GM23338 (cell line): ENCODE measurements around the gene TMCC1. TPM values are rescaled to one million over a fixed set of nuclear protein-coding genes. Genes with fewer than 3 reads are reported as not detected.
A peak's percentile ranks its signal among the peaks of the same experiment; 100 is the strongest.

Source experiments
- ATAC-seq: fragments of 200-7000 bp; cut with Tn5 transposase; 3 replicates; pipeline ENCODE4 v1.9.1; 2020
- DNase-seq: peaks from one replicate; pipeline ENCODE4 v3.0.0-alpha.2; 2015; ENCODE audit warnings: low spot score
- H2AFZ ChIP-seq: fragments of 200-600 bp; sonication (generic); 2 replicates; pipeline ENCODE4 v1.8.0; 2016; ENCODE audit warnings: antibody characterized with exemption, mild to moderate bottlenecking, moderate library complexity
- H3F3A ChIP-seq: fragments of 200-600 bp; sonication (generic); replicated peaks from 2 replicates; pipeline ENCODE4 v1.8.0; 2017; ENCODE audit warnings: antibody characterized with exemption, mixed run types, low read depth
- H3K27ac ChIP-seq: fragments of 200-600 bp; sonication (generic); 2 replicates; pipeline ENCODE4 v1.6.1; 2016; ENCODE audit warnings: low read depth
- H3K27me3 ChIP-seq: fragments of 200-600 bp; sonication (generic); 2 replicates; pipeline ENCODE4 v1.8.0; 2016; ENCODE audit warnings: mild to moderate bottlenecking, mixed run types, moderate library complexity; ENCODE audit not compliant: insufficient read depth
- H3K36me3 ChIP-seq: fragments of 200-600 bp; sonication (generic); 2 replicates; pipeline ENCODE4 v1.8.0; 2016; ENCODE audit warnings: mild to moderate bottlenecking; ENCODE audit not compliant: insufficient read depth
- H3K4me1 ChIP-seq: fragments of 200-600 bp; sonication (generic); 2 replicates; pipeline ENCODE4 v1.8.0; 2016; ENCODE audit warnings: mild to moderate bottlenecking, moderate library complexity; ENCODE audit not compliant: insufficient read depth
- H3K4me2 ChIP-seq: fragments of 200-600 bp; sonication (generic); 2 replicates; pipeline ENCODE4 v1.7.1; 2017; ENCODE audit warnings: mixed run types
- H3K4me3 ChIP-seq: fragments of 200-600 bp; sonication (generic); 2 replicates; pipeline ENCODE4 v1.6.1; 2016; ENCODE audit warnings: mixed run types
- H3K79me2 ChIP-seq: fragments of 200-600 bp; sonication (generic); replicated peaks from 2 replicates; pipeline ENCODE4 v1.8.0; 2017; ENCODE audit warnings: mild to moderate bottlenecking; ENCODE audit not compliant: insufficient read depth
- H3K9me2 ChIP-seq: fragments of 200-600 bp; sonication (generic); 2 replicates; pipeline ENCODE4 v1.8.0; 2017; ENCODE audit not compliant: insufficient read depth
- H4K20me1 ChIP-seq: fragments of 200-600 bp; sonication (generic); replicated peaks from 2 replicates; pipeline ENCODE4 v1.8.0; 2017; ENCODE audit warnings: mild to moderate bottlenecking; ENCODE audit not compliant: insufficient read depth
- H3K27ac Mint-ChIP-seq: 2 replicates; pipeline ENCODE4 v1.8.0; 2020; ENCODE audit warnings: inconsistent platforms, mild to moderate bottlenecking, moderate library complexity, mixed read lengths
- H3K27me3 Mint-ChIP-seq: 3 replicates; pipeline ENCODE4 v1.8.0; 2022; ENCODE audit warnings: low read depth, mild to moderate bottlenecking, moderate library complexity, mixed read lengths, inconsistent platforms; ENCODE audit not compliant: insufficient read depth, poor library complexity
- H3K36me3 Mint-ChIP-seq: 3 replicates; pipeline ENCODE4 v1.8.0; 2021; ENCODE audit warnings: low read depth, mild to moderate bottlenecking, inconsistent platforms, moderate library complexity, mixed read lengths
- H3K4me1 Mint-ChIP-seq: 3 replicates; pipeline ENCODE4 v1.8.0; 2020; ENCODE audit warnings: mild to moderate bottlenecking, inconsistent platforms, mixed read lengths
- H3K4me3 Mint-ChIP-seq: 3 replicates; pipeline ENCODE4 v1.8.0; 2021; ENCODE audit warnings: moderate library complexity, mild to moderate bottlenecking, inconsistent platforms, mixed read lengths
- H3K9me3 Mint-ChIP-seq: 3 replicates; pipeline ENCODE4 v1.8.0; 2020; ENCODE audit warnings: moderate library complexity, mild to moderate bottlenecking, inconsistent platforms, mixed read lengths
- CREB1 ChIP-seq: fragments of 250-450 bp; sonication (Bioruptor Pico); IDR thresholded peaks from 2 replicates; pipeline ENCODE4 v1.5.0; 2020; ENCODE audit warnings: low read depth, mild to moderate bottlenecking, moderate library complexity
- CTCF ChIP-seq, 2 experiments: fragments of 200-600 bp in 1 of 2; sonication (generic) in 1 of 2; conservative IDR thresholded peaks; 2 replicates each; pipeline versions ENCODE4 v1.5.1 to v1.6.1; 2016 to 2017; ENCODE audit warnings: antibody characterized with exemption in 2 of 2, low read depth in 2 of 2, mild to moderate bottlenecking in 2 of 2, moderate library complexity in 1 of 2
- ETS1 ChIP-seq: IDR thresholded peaks from 2 replicates; pipeline ENCODE4 v1.6.1; 2016; ENCODE audit warnings: antibody characterized with exemption
- EZH2phosphoT487 ChIP-seq: fragments of 200-600 bp; sonication (generic); IDR thresholded peaks from one replicate; pipeline ENCODE4 v1.8.1; 2018; ENCODE audit warnings: antibody characterized with exemption; ENCODE audit not compliant: unreplicated experiment
- JUNB ChIP-seq: IDR thresholded peaks from one replicate; pipeline ENCODE4 v1.6.1; 2016; ENCODE audit warnings: antibody characterized with exemption; ENCODE audit not compliant: unreplicated experiment
- NANOG ChIP-seq: IDR thresholded peaks from 2 replicates; pipeline ENCODE4 v1.6.1; 2016; ENCODE audit warnings: antibody characterized with exemption, borderline replicate concordance
- POLR2AphosphoS5 ChIP-seq: IDR thresholded peaks from 2 replicates; pipeline ENCODE4 v1.6.1; 2016; ENCODE audit warnings: antibody characterized with exemption, low read depth
- REST ChIP-seq: IDR thresholded peaks from one replicate; pipeline ENCODE4 v1.6.1; 2018; ENCODE audit warnings: antibody characterized with exemption; ENCODE audit not compliant: unreplicated experiment
- STAT1 ChIP-seq: IDR thresholded peaks from one replicate; pipeline ENCODE4 v1.6.1; 2016; ENCODE audit warnings: antibody characterized with exemption; ENCODE audit not compliant: unreplicated experiment
- ZNF114 ChIP-seq: fragments of 250-450 bp; sonication (Bioruptor Pico); IDR thresholded peaks from 2 replicates; pipeline ENCODE4 v1.5.0; 2020; ENCODE audit warnings: mild to moderate bottlenecking, moderate library complexity
- ZNF331 ChIP-seq: fragments of 250-450 bp; sonication (Bioruptor Pico); IDR thresholded peaks from 2 replicates; pipeline ENCODE4 v1.5.0; 2020; ENCODE audit warnings: low read depth, mild to moderate bottlenecking, moderate library complexity
- polyA plus RNA-seq: library from polyadenylated mRNA; unstranded; fragments of >200 nt; fragmentation: Nextera tagmentation; extraction: Ambion mirVana; gene quantifications from 2 replicates; pipeline ENCODE4 v1.2.1, GENCODE V29; 2016
- total RNA-seq: library from RNA; depleted of rRNA; stranded (reverse); fragments of >200 nt; shearing (Covaris generic); gene quantifications from 2 replicates; pipeline ENCODE4 v1.2.3, GENCODE V29; 2014

The TMCC1 gene
- total and polyA plus RNA-seq, 2 experiments from 2014 or later, result 8.2 to 18.4 TPM

- Histone ChIP-seq H3K4me1 (peaks cover 13% of the 10 kb centered on the region), H3K4me2 (peak overlapping the region; percentile 87), H3K27me3 (no peaks in the 10 kb centered on the region), H4K20me1 (no peaks in the 10 kb centered on the region), H3K36me3 (no peaks in the 10 kb centered on the region), H3K9me2 (no peaks in the 10 kb centered on the region), H3K27ac (peak overlapping the region; percentile 97), H3K79me2 (no peaks in the 10 kb centered on the region), H2AFZ (peak overlapping the region; percentile 93; the same call in 1 of the 2 replicates), H3F3A (peaks cover 3% of the 10 kb centered on the region; the same call in 1 of the 2 replicates), H3K4me3 (peak overlapping the region; percentile 67)
- DNase-seq (peak; percentile 95), ATAC-seq (peak; percentile 85)
- peak overlapping the region; percentile 93 for H3K4me3 Mint-ChIP-seq
- H3K27ac Mint-ChIP-seq, result peak overlapping the region; percentile 76
- no peaks in the 10 kb centered on the region for H3K36me3 Mint-ChIP-seq
- TF ChIP-seq ZNF114 (CRISPR knock-in tag), result no peak
- 0 out of 4 replicates have a peak, but pooled peaks of 1 of the 2 experiments have one; percentile 6 for TF ChIP-seq CTCF (conservative IDR thresholded peaks at IDR 0.05; ENCODE audit: low read depth in 2 of 2)
- no peak for TF ChIP-seq REST
- no peak for TF ChIP-seq CREB1 (CRISPR knock-in tag)
- no peak for TF ChIP-seq EZH2phosphoT487
- TF ChIP-seq STAT1, result no peak
- TF ChIP-seq ETS1, result peak; percentile 64; the same call in 1 of the 2 replicates
- TF ChIP-seq POLR2AphosphoS5, result peak; percentile 70
- peak; percentile 21; the same call in 1 of the 2 replicates for TF ChIP-seq NANOG
- no peak for TF ChIP-seq JUNB
- no peak for TF ChIP-seq ZNF331 (CRISPR knock-in tag)
- peaks cover 18% of the 10 kb centered on the region for H3K27me3 Mint-ChIP-seq
- H3K4me1 Mint-ChIP-seq, result peaks cover 23% of the 10 kb centered on the region
- no peaks in the 10 kb centered on the region for H3K9me3 Mint-ChIP-seq
Observed at GRCh38 chr3:129626744-129627349, 266.7 kb downstream of the TMCC1 start.
